GM20000 (cell line): Measurements from ENCODE around the gene RHOBTB3.

Experiments
- DNase-seq: peaks from one replicate; pipeline ENCODE4 v3.0.0; 2012; ENCODE audit warnings: low spot score
- CTCF ChIP-seq: IDR thresholded peaks from 2 replicates; pipeline ENCODE4 v1.5.1; 2012; ENCODE audit warnings: mild to moderate bottlenecking, control low read depth; ENCODE audit errors: extremely low read depth, missing control alignments

Gene RHOBTB3

GRCh38 chr5:95730730-95731570, at the start of gene RHOBTB3:
RHOBTB3 (plus strand) TSS chr5:95731336; CDS start chr5:95731683, 347 bp downstream.
- DNase-seq: peak; percentile 73
- TF ChIP-seq CTCF: peak; percentile 11

- TF ChIP-seq CTCF: no peak
- no peak for DNase-seq
Observed at GRCh38 chr5:95682891-95683290, 48.2 kb upstream of the RHOBTB3 start, which contains the start of gene SPATA9. SPATA9 (minus strand) TSS chr5:95682991; CDS start chr5:95682854, 137 bp downstream.

GRCh38 chr5:95684361-95684760, 46.8 kb upstream of the RHOBTB3 start:
- no peak for DNase-seq
- no peak for TF ChIP-seq CTCF

- DNase-seq: no peak
- TF ChIP-seq CTCF: no peak
Observed at GRCh38 chr5:95686651-95687050, 44.5 kb upstream of the RHOBTB3 start.

GRCh38 chr5:95689680-95690079, 41.5 kb upstream of the RHOBTB3 start:
- no peak for DNase-seq
- no peak for TF ChIP-seq CTCF

GRCh38 chr5:95690333-95690732, 40.8 kb upstream of the RHOBTB3 start:
- no peak for DNase-seq
- TF ChIP-seq CTCF: no peak

- no peak for TF ChIP-seq CTCF
- no peak for DNase-seq
Observed at GRCh38 chr5:95697781-95698681, 33.1 kb upstream of the RHOBTB3 start.
